K562 (cell line): ENCODE measurements around the gene SETDB1. TPM values are rescaled to one million over a fixed set of nuclear protein-coding genes. Genes with fewer than 3 reads are reported as not detected.

ENCODE experiments used
- CHD7 ChIP-seq: fragments of 200-600 bp; sonication (generic); IDR thresholded peaks from one replicate; pipeline ENCODE4 v1.6.1; 2012; ENCODE audit warnings: mild to moderate bottlenecking, low read depth, low read length, inconsistent platforms
- CTCF ChIP-seq, 3 experiments: IDR thresholded peaks in 2 of 3; conservative IDR thresholded peaks in 1 of 3; 2 replicates each; pipeline ENCODE4 v1.5.1; 2011 to 2012; ENCODE audit warnings: low read length in 3 of 3, mild to moderate bottlenecking in 3 of 3, control low read depth in 2 of 3, improper control_type of control experiment in 1 of 3, inconsistent platforms in 1 of 3, low read depth in 1 of 3, mixed read lengths in 1 of 3, moderate library complexity in 1 of 3; ENCODE audit not compliant: insufficient read depth in 2 of 3
- NCOA6 ChIP-seq: fragments of 450-650 bp; IDR thresholded peaks from 2 replicates; pipeline ENCODE4 v1.6.1; 2017; ENCODE audit warnings: mild to moderate bottlenecking
- USF1 ChIP-seq: sonication (generic); formaldehyde crosslinking; IDR thresholded peaks from 2 replicates; pipeline ENCODE4 v1.9.0; 2022; ENCODE audit warnings: mild to moderate bottlenecking, missing genetic modification reagents
- ZNF41 ChIP-seq: fragments of 250-450 bp; sonication (Bioruptor Pico); conservative IDR thresholded peaks from 2 replicates; pipeline ENCODE4 v1.4.0; 2020; ENCODE audit warnings: mild to moderate bottlenecking
- ZNF518B ChIP-seq: fragments of 250-450 bp; sonication (Bioruptor Pico); IDR thresholded peaks from 2 replicates; pipeline ENCODE4 v1.5.0; 2021; ENCODE audit warnings: mild to moderate bottlenecking, moderate library complexity
- polyA plus RNA-seq, 8 experiments: library from polyadenylated mRNA; depleted of rRNA in 4 of 8; stranded (reverse) in 5 of 8; unstranded in 3 of 8; fragments of >200 nt; fragmentation: Nextera tagmentation in 2 of 8; fragmentation: Illumina TruSeq in 1 of 8; extraction: Ambion mirVana in 2 of 8; extraction: Trizol in 1 of 8; gene quantifications; 2 replicates each; pipeline versions ENCODE4 v1.2.1 to v1.2.3, GENCODE V29; 2011 to 2014; ENCODE audit warnings: inconsistent platforms in 1 of 8, missing spikeins in 1 of 8
- total RNA-seq, 7 experiments: library from RNA; depleted of rRNA in 6 of 7; stranded (reverse); fragments of >200 nt in 6 of 7; fragmentation: Illumina TruSeq in 2 of 7; extraction: Trizol in 2 of 7; gene quantifications; 2 replicates each; pipeline versions ENCODE4 v1.2.1 to v1.2.3, GENCODE V29; 2011 to 2021; ENCODE audit warnings: low replicate concordance in 1 of 7

SETDB1 gene
- total and polyA plus RNA-seq, 9 of the 15 experiments (the other 6 are each of a cell fraction or from before 2014, with no cell fraction given) = 21.5 to 64.4 (median 42.0) TPM

DNA sequence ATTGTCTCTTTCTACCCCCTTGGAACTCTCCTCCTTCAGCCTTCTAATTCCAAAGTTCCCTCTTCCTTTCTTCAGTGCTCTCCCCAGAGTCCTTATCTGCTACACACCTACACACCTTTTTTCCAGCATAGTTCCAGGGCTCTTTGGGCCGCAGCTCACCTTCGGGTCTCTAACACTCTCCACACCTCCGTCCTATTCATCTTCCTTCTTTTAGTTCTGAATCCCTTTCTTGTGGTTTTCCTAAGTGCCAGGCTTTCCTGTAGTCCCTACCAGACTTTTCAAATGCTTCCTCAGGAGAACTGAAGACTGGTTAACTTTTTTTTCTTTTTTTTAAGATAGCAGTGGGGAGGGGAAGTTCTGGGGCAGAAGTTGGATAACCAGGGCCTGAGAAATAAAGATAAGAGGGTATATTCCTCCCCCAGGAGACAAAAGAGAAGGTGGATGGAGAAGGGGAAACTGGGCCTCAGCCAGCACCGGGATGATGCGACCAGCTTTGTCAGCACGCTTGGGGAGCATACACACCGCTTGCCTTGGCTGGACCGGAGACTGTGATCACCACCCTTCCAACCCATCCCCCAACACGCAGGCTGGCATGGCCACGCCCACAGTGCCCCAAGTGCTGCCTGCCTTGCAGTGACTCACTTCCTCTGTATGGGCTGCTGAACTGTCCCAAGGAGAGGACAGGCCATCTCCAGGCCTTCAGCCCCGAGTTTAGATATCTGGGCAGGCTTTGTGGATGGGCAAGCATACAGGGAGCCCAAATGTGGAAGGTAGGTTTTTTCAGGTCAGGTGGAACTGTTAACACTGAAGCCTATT, 50.9 kb downstream of the SETDB1 start (continued):
- TF ChIP-seq CHD7 (no peak), ZNF41 (no peak), USF1 (CRISPR knock-in tag) (no peak), ZNF518B (CRISPR knock-in tag) (no peak), CTCF (IDR thresholded peaks at IDR 0.05 in 2 of 3, conservative IDR thresholded peaks at IDR 0.05 in 1 of 3; ENCODE audit: insufficient read depth in 2 of 3, low read depth in 1 of 3, low read length in 3 of 3) (no peak; a peak in 1 of 6 replicates), NCOA6 (no peak)
